CD4-positive, alpha-beta T cell treated with Interleukin-1 beta for 1 hour (primary cell): ENCODE measurements around the gene PLAGL2.
"Not testable (repeated sequence)": the region's sequence is repeated elsewhere in the genome, so short reads cannot be mapped to it uniquely, and the experiment has no call there.

Experiments
- DNase-seq, 2 donors: peaks; one replicate each; pipeline ENCODE4 v3.0.0-alpha.2; 2020 to 2022

Gene PLAGL2

GRCh38 chr20:32203356-32204204 is 4.0 kb downstream of the PLAGL2 start:
- DNase-seq: no peak

GRCh38 chr20:32201977-32202363 is 5.6 kb downstream of the PLAGL2 start:
- no peak for DNase-seq

- no peak for DNase-seq
Measured at GRCh38 chr20:32201296-32201976, 6.1 kb downstream of the PLAGL2 start.

GRCh38 chr20:32199006-32199405 is 8.5 kb downstream of the PLAGL2 start:
- no peak for DNase-seq

- not testable (repeated sequence) for DNase-seq
Measured at GRCh38 chr20:32197136-32197535, 10.4 kb downstream of the PLAGL2 start.

GRCh38 chr20:32196613-32197012 is 10.9 kb downstream of the PLAGL2 start:
- not testable (repeated sequence) for DNase-seq

- no peak for DNase-seq
Measured at GRCh38 chr20:32195581-32195980, 12.0 kb downstream of the PLAGL2 start.

GRCh38 chr20:32193996-32194395 is 13.5 kb downstream of the PLAGL2 start:
- DNase-seq: no peak

- not testable (repeated sequence) for DNase-seq
Measured at GRCh38 chr20:32193336-32193735, 14.2 kb downstream of the PLAGL2 start.

GRCh38 chr20:32192698-32193097 is 14.8 kb downstream of the PLAGL2 start:
- DNase-seq: no peak

- DNase-seq: no peak
Measured at GRCh38 chr20:32191873-32192272, 15.7 kb downstream of the PLAGL2 start.

- no peak for DNase-seq
Measured at GRCh38 chr20:32191422-32191821, 16.1 kb downstream of the PLAGL2 start.

GRCh38 chr20:32190616-32191415 is 16.7 kb downstream of the PLAGL2 start:
- DNase-seq: no peak

GRCh38 chr20:32189691-32190615 is 17.6 kb downstream of the PLAGL2 start:
- peak; percentile 35 to 37 for DNase-seq

- no peak for DNase-seq
Measured at GRCh38 chr20:32189123-32189410, 18.5 kb downstream of the PLAGL2 start.

- no peak for DNase-seq
Measured at GRCh38 chr20:32188376-32189122, 19.0 kb downstream of the PLAGL2 start.

GRCh38 chr20:32186506-32186905 is 21.0 kb downstream of the PLAGL2 start:
- DNase-seq: no peak

GRCh38 chr20:32184961-32185603 is 22.5 kb downstream of the PLAGL2 start:
- no peak for DNase-seq

GRCh38 chr20:32183947-32184635 is 23.5 kb downstream of the PLAGL2 start:
- no peak for DNase-seq

- no peak for DNase-seq
Measured at GRCh38 chr20:32181606-32182005, 25.9 kb downstream of the PLAGL2 start.

GRCh38 chr20:32179934-32180333 is 27.6 kb downstream of the PLAGL2 start:
- DNase-seq: no peak
